Measurements from ENCODE around the gene MRPL33.
A peak's percentile ranks its signal among the peaks of the same experiment; 100 is the strongest.

Gene MRPL33

GRCh38 chr2:27762951-27763906 lies 8.3 kb upstream of the MRPL33 start:
- TF ChIP-seq ZBTB7A (IDR thresholded peaks at IDR 0.05; ENCODE audit: low read depth): no peak
- no peak for TF ChIP-seq USF1 (IDR thresholded peaks at IDR 0.05)
- TF ChIP-seq FOXM1 (IDR thresholded peaks at IDR 0.05; ENCODE audit: borderline replicate concordance, low read depth): no peak
- no peak for TF ChIP-seq CREB1 (IDR thresholded peaks at IDR 0.05; ENCODE audit: low read depth)
- no peak for TF ChIP-seq REST (IDR thresholded peaks at IDR 0.05; ENCODE audit: low read depth)
- no peak for TF ChIP-seq TEAD4 (IDR thresholded peaks at IDR 0.05)

GRCh38 chr2:27763907-27764267 lies 7.6 kb upstream of the MRPL33 start:
- TF ChIP-seq REST (IDR thresholded peaks at IDR 0.05; ENCODE audit: low read depth) (no peak), MAX (IDR thresholded peaks at IDR 0.05) (no peak), TCF12 (IDR thresholded peaks at IDR 0.05; ENCODE audit: low read depth) (no peak), FOXM1 (IDR thresholded peaks at IDR 0.05; ENCODE audit: borderline replicate concordance, low read depth) (no peak), TEAD4 (IDR thresholded peaks at IDR 0.05) (no peak), NFIC (IDR thresholded peaks at IDR 0.05) (no peak), CREB1 (IDR thresholded peaks at IDR 0.05; ENCODE audit: low read depth) (no peak), ZBTB7A (IDR thresholded peaks at IDR 0.05; ENCODE audit: low read depth) (no peak), USF1 (IDR thresholded peaks at IDR 0.05) (no peak), CEBPB (IDR thresholded peaks at IDR 0.05) (no peak)

GRCh38 chr2:27765621-27766286 lies 5.8 kb upstream of the MRPL33 start:
- TF ChIP-seq TEAD4 (IDR thresholded peaks at IDR 0.05) (peak; percentile 80), YY1 (IDR thresholded peaks at IDR 0.05; ENCODE audit: low read depth) (no peak), TAF1 (IDR thresholded peaks at IDR 0.05; ENCODE audit: low read depth) (peak; percentile 39; the same call in 1 of the 2 replicates), ZBTB7A (IDR thresholded peaks at IDR 0.05; ENCODE audit: low read depth) (0 out of 2 replicates have a peak, but pooled peaks have one; percentile 41), REST (IDR thresholded peaks at IDR 0.05; ENCODE audit: low read depth) (no peak), MAX (IDR thresholded peaks at IDR 0.05) (peak; percentile 84), USF1 (IDR thresholded peaks at IDR 0.05) (peak; percentile 81), EGR1 (IDR thresholded peaks at IDR 0.05) (no peak)

GRCh38 chr2:27766287-27766661 lies 5.2 kb upstream of the MRPL33 start:
- no peak for TF ChIP-seq ZBTB7A (IDR thresholded peaks at IDR 0.05; ENCODE audit: low read depth)
- TF ChIP-seq EGR1 (IDR thresholded peaks at IDR 0.05): no peak
- TF ChIP-seq YY1 (IDR thresholded peaks at IDR 0.05; ENCODE audit: low read depth): no peak
- no peak for TF ChIP-seq CREB1 (IDR thresholded peaks at IDR 0.05; ENCODE audit: low read depth)
- no peak for TF ChIP-seq TCF12 (IDR thresholded peaks at IDR 0.05; ENCODE audit: low read depth)
- no peak for TF ChIP-seq CEBPB (IDR thresholded peaks at IDR 0.05)
- TF ChIP-seq REST (IDR thresholded peaks at IDR 0.05; ENCODE audit: low read depth): no peak
- no peak for TF ChIP-seq TEAD4 (IDR thresholded peaks at IDR 0.05)
- TF ChIP-seq TAF1 (IDR thresholded peaks at IDR 0.05; ENCODE audit: low read depth): no peak
- TF ChIP-seq NFIC (IDR thresholded peaks at IDR 0.05): no peak

Data from Ishikawa (cell line).